ENCODE data around the gene CDH2. TPM values are rescaled to one million over a fixed set of nuclear protein-coding genes. Genes with fewer than 3 reads are reported as not detected.

The CDH2 gene
- total and polyA plus RNA-seq, 2 experiments from 2014 or later: 81.8 to 117 TPM

DNA sequence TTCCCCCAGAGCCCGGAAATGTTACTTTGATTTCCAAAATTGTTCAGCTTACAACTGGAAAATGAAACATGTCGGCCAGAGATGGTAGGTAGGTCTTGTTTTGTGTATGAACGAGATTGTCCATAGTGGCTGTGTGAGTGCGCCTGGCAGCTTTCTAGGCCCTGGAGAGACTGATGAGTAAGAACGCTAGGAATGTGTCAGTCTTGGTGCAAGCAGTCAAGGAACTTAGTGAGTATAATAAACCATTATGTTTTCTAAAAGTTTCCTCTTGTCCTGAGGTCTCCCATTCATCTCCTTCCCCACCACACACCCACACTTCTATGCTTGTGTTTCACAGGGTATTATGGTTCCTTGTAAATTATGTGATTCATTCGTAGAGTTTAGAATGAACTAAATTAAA is 234.2 kb downstream of the CDH2 start:
- Histone ChIP-seq H3K79me2 (no peaks in the 10 kb centered on the region), H3K27me3 (no peaks in the 10 kb centered on the region), H3K36me3 (replicated peaks; ENCODE audit: insufficient read depth, low read depth) (no peaks in the 10 kb centered on the region), H3K27ac (no peak overlapping the region), H2AFZ (no peak overlapping the region), H3K4me2 (no peak overlapping the region), H3K4me3 (no peak overlapping the region), H3K9me3 (ENCODE audit: low read depth) (no peaks in the 10 kb centered on the region), H3K9me2 (replicated peaks; ENCODE audit: insufficient read depth) (no peaks in the 10 kb centered on the region), H4K20me1 (ENCODE audit: insufficient read depth, poor library complexity, severe bottlenecking) (no peaks in the 10 kb centered on the region), H3K4me1 (ENCODE audit: insufficient read depth) (no peaks in the 10 kb centered on the region)
- TF ChIP-seq EZH2phosphoT487 (IDR thresholded peaks at IDR 0.05; ENCODE audit: low read depth, severe bottlenecking, unreplicated experiment) (no peak), CTCF (IDR thresholded peaks at IDR 0.05; ENCODE audit: poor library complexity) (no peak), EZH2 (IDR thresholded peaks at IDR 0.05; ENCODE audit: borderline replicate concordance) (no peak)
- no peak for DNase-seq (ENCODE audit: low spot score)
- WGBS (ENCODE audit: low lambda C conversion rate, missing lambda C conversion rate): 77% methylated on average over 6 of the region's 6 CpGs

DNA sequence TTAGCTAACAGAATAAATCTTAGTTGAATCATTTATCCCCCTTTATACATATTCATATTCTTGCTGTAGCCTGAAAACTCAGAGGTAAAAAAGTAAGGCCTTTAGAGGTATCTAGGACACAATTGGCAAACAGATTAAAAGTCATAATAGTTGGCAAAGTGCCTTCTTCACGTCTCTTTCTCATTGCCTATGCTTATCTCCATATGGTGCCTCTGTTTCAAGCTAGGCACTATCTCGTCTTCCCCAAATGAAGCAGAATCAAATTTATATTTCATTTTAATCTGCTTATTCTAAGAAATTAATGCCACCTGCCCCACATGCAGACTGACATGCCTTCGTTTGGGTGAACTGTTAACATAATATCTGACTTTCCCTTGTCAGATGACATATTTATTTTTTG is 245.4 kb downstream of the CDH2 start:
- WGBS (ENCODE audit: low lambda C conversion rate, missing lambda C conversion rate): 82% methylated on average over 3 of the region's 3 CpGs
- TF ChIP-seq EZH2 (IDR thresholded peaks at IDR 0.05; ENCODE audit: borderline replicate concordance): no peak
- no peak for TF ChIP-seq CTCF (IDR thresholded peaks at IDR 0.05; ENCODE audit: poor library complexity)
- TF ChIP-seq EZH2phosphoT487 (IDR thresholded peaks at IDR 0.05; ENCODE audit: low read depth, severe bottlenecking, unreplicated experiment): no peak
- DNase-seq (ENCODE audit: low spot score): no peak
- H3K4me1 ChIP-seq (ENCODE audit: insufficient read depth): no peaks in the 10 kb centered on the region
- no peaks in the 10 kb centered on the region for H3K79me2 ChIP-seq
- H3K4me2 ChIP-seq: no peak overlapping the region
- H3K9me2 ChIP-seq (replicated peaks; ENCODE audit: insufficient read depth): no peaks in the 10 kb centered on the region
- H2AFZ ChIP-seq: no peak overlapping the region
- H3K9me3 ChIP-seq (ENCODE audit: low read depth): no peaks in the 10 kb centered on the region
- H3K27me3 ChIP-seq: no peaks in the 10 kb centered on the region
- no peak overlapping the region for H3K27ac ChIP-seq
- H3K36me3 ChIP-seq (replicated peaks; ENCODE audit: insufficient read depth, low read depth): no peaks in the 10 kb centered on the region
- H3K4me3 ChIP-seq: no peak overlapping the region
- H4K20me1 ChIP-seq (ENCODE audit: insufficient read depth, poor library complexity, severe bottlenecking): no peaks in the 10 kb centered on the region

GRCh38 chr18:27922780-27923179 is 254.2 kb downstream of the CDH2 start:
- Histone ChIP-seq H4K20me1 (ENCODE audit: insufficient read depth, poor library complexity, severe bottlenecking) (no peaks in the 10 kb centered on the region), H2AFZ (no peak overlapping the region), H3K79me2 (no peaks in the 10 kb centered on the region), H3K9me3 (ENCODE audit: low read depth) (no peaks in the 10 kb centered on the region), H3K4me3 (no peak overlapping the region), H3K27me3 (no peaks in the 10 kb centered on the region), H3K36me3 (replicated peaks; ENCODE audit: insufficient read depth, low read depth) (no peaks in the 10 kb centered on the region), H3K9me2 (replicated peaks; ENCODE audit: insufficient read depth) (no peaks in the 10 kb centered on the region), H3K4me2 (no peak overlapping the region), H3K27ac (peak overlapping the region; percentile 87), H3K4me1 (ENCODE audit: insufficient read depth) (peaks cover 10% of the 10 kb centered on the region)
- 91% methylated on average over 5 of the region's 5 CpGs for WGBS (ENCODE audit: low lambda C conversion rate, missing lambda C conversion rate)
- DNase-seq (ENCODE audit: low spot score): no peak
- TF ChIP-seq EZH2 (IDR thresholded peaks at IDR 0.05; ENCODE audit: borderline replicate concordance) (no peak), CTCF (IDR thresholded peaks at IDR 0.05; ENCODE audit: poor library complexity) (no peak), EZH2phosphoT487 (IDR thresholded peaks at IDR 0.05; ENCODE audit: low read depth, severe bottlenecking, unreplicated experiment) (no peak)
